Measurements from ENCODE around the gene DNAJC7.

DNAJC7 gene

DNA sequence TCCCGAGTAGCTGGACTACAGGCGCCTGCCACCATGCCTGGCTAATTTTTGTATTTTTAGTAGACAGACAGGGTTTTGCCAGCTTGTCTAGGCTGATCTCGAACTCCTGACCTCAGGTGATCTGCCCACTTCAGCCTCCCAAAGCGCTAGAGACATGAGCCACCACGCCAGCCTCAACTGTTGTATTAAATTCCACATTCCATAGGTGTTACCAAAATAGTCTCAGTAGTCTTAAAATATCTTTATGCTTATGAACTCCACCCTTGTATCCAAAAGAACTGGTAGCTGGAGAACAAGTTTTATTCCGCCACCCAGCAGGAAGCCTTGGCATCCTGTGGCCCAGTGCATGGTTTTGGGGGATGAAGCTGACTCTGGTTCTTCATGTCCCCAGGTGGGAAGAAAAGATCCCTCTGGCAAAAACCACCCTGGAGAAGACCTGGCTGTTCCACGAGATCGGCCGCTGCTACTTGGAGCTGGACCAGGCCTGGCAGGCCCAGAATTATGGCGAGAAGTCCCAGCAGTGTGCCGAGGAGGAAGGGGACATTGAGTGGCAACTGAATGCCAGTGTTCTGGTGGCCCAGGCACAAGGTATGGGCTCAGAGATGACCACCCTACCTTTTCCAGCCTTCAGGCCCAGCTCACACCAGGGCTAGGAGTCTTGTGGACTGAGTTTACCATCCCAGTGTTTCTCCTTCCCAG, 68.3 kb downstream of the DNAJC7 start:
- TF ChIP-seq, protein P1, sequence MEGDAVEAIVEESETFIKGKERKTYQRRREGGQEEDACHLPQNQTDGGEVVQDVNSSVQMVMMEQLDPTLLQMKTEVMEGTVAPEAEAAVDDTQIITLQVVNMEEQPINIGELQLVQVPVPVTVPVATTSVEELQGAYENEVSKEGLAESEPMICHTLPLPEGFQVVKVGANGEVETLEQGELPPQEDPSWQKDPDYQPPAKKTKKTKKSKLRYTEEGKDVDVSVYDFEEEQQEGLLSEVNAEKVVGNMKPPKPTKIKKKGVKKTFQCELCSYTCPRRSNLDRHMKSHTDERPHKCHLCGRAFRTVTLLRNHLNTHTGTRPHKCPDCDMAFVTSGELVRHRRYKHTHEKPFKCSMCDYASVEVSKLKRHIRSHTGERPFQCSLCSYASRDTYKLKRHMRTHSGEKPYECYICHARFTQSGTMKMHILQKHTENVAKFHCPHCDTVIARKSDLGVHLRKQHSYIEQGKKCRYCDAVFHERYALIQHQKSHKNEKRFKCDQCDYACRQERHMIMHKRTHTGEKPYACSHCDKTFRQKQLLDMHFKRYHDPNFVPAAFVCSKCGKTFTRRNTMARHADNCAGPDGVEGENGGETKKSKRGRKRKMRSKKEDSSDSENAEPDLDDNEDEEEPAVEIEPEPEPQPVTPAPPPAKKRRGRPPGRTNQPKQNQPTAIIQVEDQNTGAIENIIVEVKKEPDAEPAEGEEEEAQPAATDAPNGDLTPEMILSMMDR (IDR thresholded peaks at IDR 0.05; ENCODE audit: insufficient read depth, low read length, poor library complexity, severe bottlenecking) = no peak
- H3K36me3 ChIP-seq (ENCODE audit: control insufficient read depth, insufficient read depth, low read length) = no peaks in the 10 kb centered on the region
- no peak for DNase-seq (ENCODE audit: extremely low read depth, insufficient read length)
- no peak overlapping the region for H3K4me3 ChIP-seq (replicated peaks; ENCODE audit: low read depth, low read length)
- no peaks in the 10 kb centered on the region for H3K27me3 ChIP-seq (replicated peaks; ENCODE audit: control insufficient read depth, insufficient read depth, low read length)

GRCh38 chr17:41944943-41945342, 72.3 kb downstream of the DNAJC7 start:
- TF ChIP-seq, protein P1 (IDR thresholded peaks at IDR 0.05; ENCODE audit: insufficient read depth, low read length, poor library complexity, severe bottlenecking) = no peak
- Histone ChIP-seq H3K27me3 (replicated peaks; ENCODE audit: control insufficient read depth, insufficient read depth, low read length) (no peaks in the 10 kb centered on the region), H3K4me3 (replicated peaks; ENCODE audit: low read depth, low read length) (no peak overlapping the region), H3K36me3 (ENCODE audit: control insufficient read depth, insufficient read depth, low read length) (no peaks in the 10 kb centered on the region)
- no peak for DNase-seq (ENCODE audit: extremely low read depth, insufficient read length)

DNA sequence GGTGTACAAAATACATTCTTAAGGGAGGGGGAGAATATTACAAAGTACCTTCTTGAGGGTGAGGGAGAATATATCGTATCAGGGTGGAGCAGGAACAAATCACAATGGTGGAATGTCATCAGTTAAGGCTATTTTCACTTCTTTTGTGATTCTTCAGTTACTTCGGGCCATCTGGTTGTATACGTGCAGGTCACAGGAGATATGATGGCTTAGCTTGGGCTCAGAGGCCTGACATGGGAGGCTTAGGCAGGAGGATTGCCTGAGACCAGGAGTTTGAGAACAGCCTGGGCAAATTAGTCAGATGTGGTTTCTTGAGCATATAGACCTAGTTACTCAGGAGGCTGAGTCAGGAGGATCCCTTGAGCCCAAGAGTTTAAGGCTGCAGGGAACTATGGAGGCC, 73.7 kb downstream of the DNAJC7 start:
- Histone ChIP-seq H3K27me3 (replicated peaks; ENCODE audit: control insufficient read depth, insufficient read depth, low read length) (no peaks in the 10 kb centered on the region), H3K4me3 (replicated peaks; ENCODE audit: low read depth, low read length) (no peak overlapping the region), H3K36me3 (ENCODE audit: control insufficient read depth, insufficient read depth, low read length) (no peaks in the 10 kb centered on the region)
- DNase-seq (ENCODE audit: extremely low read depth, insufficient read length) = no peak
- TF ChIP-seq, protein P1 (IDR thresholded peaks at IDR 0.05; ENCODE audit: insufficient read depth, low read length, poor library complexity, severe bottlenecking) = no peak

GRCh38 chr17:41942626-41943373, 74.4 kb downstream of the DNAJC7 start:
- no peak for DNase-seq (ENCODE audit: extremely low read depth, insufficient read length)
- TF ChIP-seq, protein P1 (IDR thresholded peaks at IDR 0.05; ENCODE audit: insufficient read depth, low read length, poor library complexity, severe bottlenecking) = no peak
- Histone ChIP-seq H3K4me3 (replicated peaks; ENCODE audit: low read depth, low read length) (no peak overlapping the region), H3K27me3 (replicated peaks; ENCODE audit: control insufficient read depth, insufficient read depth, low read length) (no peaks in the 10 kb centered on the region), H3K36me3 (ENCODE audit: control insufficient read depth, insufficient read depth, low read length) (no peaks in the 10 kb centered on the region)

- no peaks in the 10 kb centered on the region for H3K27me3 ChIP-seq (replicated peaks; ENCODE audit: control insufficient read depth, insufficient read depth, low read length)
- no peak overlapping the region for H3K4me3 ChIP-seq (replicated peaks; ENCODE audit: low read depth, low read length)
- TF ChIP-seq, protein P1 (IDR thresholded peaks at IDR 0.05; ENCODE audit: insufficient read depth, low read length, poor library complexity, severe bottlenecking) = no peak
- DNase-seq (ENCODE audit: extremely low read depth, insufficient read length) = no peak
- H3K36me3 ChIP-seq (ENCODE audit: control insufficient read depth, insufficient read depth, low read length) = no peaks in the 10 kb centered on the region
Measured at GRCh38 chr17:41941168-41941567, 76.1 kb downstream of the DNAJC7 start.

Data from GM06990 (cell line).